ENCODE measurements around the gene FAM174C. TPM values are rescaled to one million over a fixed set of nuclear protein-coding genes. Genes with fewer than 3 reads are reported as not detected.

FAM174C gene
- total RNA-seq, 2 experiments from 2014 or later: 105 to 112 TPM

DNA sequence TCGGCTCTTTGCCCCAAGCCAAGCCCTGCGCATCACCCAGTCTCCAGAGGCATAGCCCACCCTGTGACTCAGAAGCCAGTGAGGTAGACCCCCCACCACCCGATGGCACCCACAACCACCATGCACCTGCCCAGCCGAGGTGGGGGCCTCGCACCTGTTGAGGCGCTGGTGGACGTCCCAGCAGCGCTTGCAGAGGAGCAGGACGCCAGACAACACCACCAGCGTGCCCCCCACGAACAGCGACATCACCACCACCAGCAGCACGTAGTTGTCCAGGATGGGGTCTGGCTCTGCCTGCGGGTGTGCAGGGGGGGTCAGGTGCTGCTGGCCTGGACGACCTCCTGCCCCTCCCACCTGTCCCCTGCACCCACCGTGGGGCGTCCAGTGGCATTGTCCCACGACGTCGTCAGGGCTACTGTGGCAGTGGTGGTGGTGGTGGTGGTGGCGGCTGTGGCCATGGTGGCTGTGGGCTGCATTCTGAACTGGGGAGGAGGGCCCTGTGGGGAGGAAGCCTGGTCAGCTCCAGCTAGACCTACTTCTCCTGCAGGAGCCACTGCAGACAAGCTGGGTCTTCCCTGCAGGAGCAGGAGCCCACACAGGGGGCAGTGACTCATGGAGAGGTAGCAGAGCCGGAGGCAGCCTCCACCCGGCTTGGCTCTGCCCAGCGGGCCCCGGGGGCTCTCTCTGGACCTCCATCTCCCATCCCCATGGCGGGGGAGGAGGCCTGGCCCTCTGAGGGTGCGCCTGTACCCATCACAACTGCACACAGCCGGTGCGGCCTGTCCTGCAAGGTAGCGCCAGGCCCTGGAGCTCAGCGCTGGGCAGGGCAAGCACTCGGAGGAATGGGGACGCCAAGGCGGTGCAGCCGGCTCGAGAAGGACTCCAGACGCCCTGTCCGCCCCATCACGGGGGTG lies 39.4 kb upstream of the FAM174C start:
- ChIA-PET POLR2A (no interaction called here), CTCF (interaction anchor here (1.1 kb wide), 1 partner anchor 122 kb away, joined by 3 read pairs; no protein-coding TSS in a partner anchor)

DNA sequence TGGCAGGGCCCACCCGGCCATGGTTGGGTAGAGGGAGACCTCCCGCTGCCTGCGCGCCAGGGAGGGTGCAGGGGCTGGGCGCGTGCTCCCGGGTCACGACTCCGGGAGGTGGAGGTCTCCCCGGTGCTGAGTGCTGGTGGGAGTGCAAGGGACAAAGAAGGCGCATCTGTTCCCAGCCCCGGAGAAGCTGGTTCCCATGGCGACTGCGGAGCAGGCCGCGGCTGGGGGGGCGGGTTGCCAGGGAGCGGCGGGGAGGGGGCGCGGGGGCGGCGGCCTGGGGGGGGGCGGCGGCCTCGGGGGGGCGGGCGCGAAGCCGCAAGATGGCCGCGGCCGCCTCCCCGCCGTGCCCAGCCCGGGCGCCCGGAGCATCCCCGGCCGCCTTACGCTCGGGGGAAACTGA lies 38.8 kb upstream of the FAM174C start:
- ChIA-PET CTCF (no interaction called here), POLR2A (no interaction called here)

DNA sequence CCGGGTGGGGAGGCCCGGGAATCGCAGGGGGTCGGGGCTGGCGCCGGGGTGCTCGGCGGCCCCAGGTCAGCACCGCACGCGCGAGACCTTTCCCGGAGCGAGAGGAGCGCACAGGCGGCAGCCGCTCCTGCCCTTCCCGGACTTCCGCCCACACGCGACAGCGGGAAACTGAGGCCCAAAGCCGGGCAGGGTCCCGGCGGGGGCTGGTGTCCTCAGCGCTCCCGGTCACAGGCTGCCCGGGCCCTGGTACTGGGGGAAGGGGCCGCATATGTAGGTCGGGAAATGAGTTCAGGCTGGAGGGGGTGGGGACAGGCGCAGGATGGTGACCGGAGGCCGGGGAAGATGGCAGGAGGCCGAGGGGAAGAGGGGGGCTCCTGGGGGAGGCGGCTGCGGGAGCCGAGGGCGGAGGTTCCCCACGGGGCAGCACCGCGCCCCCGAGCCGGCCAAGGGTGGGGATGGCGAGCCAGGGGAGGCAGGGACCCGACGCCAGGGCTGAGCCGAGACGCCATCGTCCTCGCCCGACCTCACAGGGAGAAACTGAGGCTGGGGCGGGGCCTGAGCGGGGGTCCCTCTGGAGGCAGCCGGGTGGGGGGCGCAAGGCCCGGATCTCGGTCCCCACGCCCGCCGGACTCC lies 38.2 kb upstream of the FAM174C start:
- ChIA-PET CTCF (no interaction called here), POLR2A (no interaction called here)

DNA sequence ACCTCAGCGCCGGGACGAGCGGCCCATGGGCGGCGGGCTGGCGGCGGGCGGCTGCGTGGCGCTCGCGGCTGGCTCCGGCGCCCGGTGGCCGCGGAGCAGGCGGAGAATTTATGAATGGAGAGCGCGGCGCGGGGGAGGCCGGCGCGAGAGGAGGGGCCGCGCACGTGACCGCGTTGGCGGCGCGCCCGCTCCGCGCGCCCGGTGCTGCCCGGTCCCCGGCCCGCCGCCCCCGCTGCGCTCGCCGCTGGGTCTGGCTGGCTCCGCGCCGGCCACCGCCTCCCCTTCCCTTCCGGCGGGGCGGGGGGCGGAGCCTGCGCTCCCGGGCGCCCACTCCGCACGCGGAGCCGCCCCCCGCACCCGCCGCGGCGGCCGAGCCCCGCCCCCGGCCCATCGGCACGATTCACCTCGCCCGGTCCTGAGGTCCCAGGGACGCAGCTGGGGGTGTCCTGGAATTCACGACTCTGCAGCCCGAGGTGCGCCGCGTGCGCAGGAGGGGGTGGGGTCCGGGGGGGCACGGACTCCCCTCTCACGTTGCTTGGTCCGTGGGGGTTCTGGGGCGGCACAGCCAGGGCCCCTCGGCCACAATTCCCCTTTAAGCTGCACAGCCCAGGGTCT lies 37.5 kb upstream of the FAM174C start, which contains the start of gene CBARP:
Gene CBARP (minus strand): TSS at position 252 of the 615 bp plus-strand sequence. CDS start 1,905 bp downstream, outside the sequence.
- ChIA-PET CTCF (interaction anchor here (0.6 to 2.0 kb wide), 5 partner anchors 15 to 43 kb away, joined by 3 to 8 read pairs (median 4); no protein-coding TSS in a partner anchor), POLR2A (no interaction called here)

DNA sequence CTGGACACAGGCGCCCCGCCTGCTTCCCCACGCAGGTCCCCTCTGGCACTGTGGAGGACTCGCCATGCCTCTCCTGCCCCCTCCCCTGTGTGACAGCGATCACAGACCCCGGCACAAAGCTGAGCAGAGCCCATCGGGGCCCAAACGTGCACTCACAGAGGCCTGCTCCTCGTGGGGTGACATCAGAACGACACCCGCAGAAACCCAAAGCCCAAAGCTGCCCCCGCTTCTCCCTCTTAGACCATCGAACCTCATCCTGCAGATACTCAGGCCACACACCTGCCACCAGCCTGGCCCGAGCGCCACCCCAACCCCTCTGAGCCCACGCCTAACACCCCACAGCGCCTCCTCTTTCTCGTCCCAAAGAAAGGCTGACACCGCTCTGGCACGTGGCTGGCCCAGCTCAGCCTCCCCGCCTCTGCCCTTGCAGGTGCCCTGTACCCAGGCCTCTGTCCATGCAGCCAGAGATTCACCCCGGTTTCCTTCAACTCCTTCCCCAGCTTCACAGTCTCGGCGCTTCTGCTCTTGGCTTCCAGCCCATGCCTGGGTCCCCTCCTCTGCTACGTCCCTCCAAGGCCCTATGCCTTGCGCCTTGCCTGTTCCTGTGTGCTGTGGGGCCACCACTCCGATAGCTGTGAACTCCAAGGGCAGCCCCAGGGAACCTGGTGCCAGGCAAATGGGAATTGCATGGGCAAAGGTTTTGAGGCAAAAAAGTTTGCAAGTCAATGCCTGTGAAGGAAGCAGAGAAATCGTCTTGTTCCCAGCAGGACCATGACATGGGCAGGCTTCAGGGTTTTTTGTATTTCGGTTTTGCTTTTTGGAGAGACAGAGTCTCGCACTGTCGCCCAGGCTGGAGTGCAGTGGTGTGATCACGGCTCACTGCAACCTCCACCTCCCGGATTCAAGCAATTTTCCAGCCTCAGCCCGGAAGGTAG lies 36.7 kb upstream of the FAM174C start:
- POLR2A ChIA-PET: interaction anchor here (0.6 kb wide), 1 partner anchor 126 kb away, joined by 5 read pairs; no protein-coding TSS in a partner anchor
- CTCF ChIA-PET: interaction anchor here (0.6 to 2.0 kb wide), 9 partner anchors 15 to 314 kb away, joined by 3 to 8 read pairs (median 4); no protein-coding TSS in a partner anchor

DNA sequence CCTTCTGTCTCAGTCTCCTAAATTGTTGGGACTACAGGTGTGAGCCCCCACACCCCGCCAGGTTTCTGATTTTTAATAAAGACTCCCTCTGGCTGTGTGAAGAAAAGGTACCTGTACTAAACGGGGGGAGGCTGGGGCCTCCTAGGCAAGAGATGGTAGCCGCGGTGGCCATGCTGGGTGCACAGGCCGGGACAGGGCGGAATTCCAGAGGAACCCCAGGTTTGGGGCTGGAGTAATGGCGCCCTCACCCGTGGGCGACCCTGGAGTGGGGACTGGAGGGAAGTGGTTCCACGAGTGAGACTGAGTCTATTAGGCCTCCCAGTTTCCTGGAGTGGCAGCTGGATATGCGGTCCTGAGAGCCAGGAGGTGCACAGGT lies 35.9 kb upstream of the FAM174C start:
- ChIA-PET POLR2A (no interaction called here), CTCF (interaction anchor here (0.9 to 2.0 kb wide), 4 partner anchors 27 to 315 kb away, joined by 3 to 8 read pairs (median 4); no protein-coding TSS in a partner anchor)

DNA sequence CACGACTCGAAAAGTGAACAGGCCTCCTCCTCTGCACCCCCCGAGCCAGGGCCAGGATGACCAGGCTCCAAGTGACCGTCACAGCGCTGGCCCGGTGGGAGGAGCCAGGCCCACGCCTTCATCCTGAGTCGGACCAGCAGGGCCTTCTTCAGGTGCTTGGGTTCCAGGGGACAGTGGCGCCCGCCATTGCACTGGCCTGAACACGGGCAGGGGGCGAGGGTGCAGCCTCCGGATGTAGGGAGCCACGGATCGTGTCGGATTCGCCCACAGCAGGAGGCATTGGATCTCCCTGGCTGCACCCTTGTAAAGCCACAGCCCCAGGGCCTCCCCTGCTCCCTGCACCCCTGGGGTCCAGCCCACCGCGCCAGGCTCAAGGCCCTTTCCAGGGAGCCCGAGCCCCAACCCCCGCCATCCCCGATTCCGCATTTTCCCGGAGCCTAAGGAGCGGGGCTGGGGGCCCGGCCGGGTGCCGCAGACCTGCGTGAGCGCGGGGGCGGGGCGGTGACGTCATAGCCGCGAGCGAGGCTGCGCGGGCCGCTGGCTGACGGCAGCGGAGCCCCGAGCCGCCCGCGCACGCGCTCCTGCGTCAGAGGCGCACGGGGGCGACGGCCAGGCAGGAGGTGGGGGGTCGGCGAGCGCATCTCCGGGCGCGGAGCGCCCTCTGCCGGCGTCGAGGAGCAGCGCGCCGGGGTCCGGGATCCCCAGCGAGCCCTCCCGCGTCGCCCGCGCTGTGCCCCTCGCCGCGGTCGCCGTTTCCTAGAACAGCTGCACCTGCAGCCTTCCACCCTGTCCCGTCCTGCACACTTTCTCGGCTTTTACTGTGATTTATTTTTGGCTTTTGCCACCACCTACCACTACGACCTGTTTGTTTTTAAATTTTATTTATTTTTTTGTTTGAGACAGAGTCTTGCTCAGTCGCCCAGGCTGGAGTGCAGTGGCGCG lies 35.3 kb upstream of the FAM174C start:
- ChIA-PET CTCF (interaction anchor here (0.6 to 7.5 kb wide), 11 partner anchors 18 to 315 kb away, joined by 3 to 373 read pairs (median 3); partner anchors contain the start of gene CIRBP), POLR2A (interaction anchor here (0.9 to 1.6 kb wide), 4 partner anchors 29 to 219 kb away, joined by 3 to 15 read pairs (median 5); partner anchors contain the start of genes CIRBP and RNU6-2)

DNA sequence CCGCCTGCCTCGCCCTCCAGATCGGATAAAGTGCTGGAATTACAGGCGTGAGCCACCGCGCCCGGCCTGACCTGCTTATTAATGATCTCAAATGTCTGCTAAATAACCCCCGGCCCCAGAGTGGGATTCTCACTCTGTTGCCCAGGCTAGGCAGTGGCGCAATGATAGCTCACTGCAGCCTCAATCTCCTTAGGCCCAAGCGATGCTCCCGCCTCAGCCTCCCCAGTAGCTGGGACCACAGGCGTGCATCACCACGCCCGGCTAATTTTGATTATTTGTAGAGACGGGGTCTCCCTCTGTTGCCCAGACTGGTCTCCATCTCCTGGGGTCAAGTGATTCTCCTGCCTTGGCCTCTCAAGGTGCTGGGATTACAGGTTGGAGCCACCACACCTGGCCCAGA lies 34.4 kb upstream of the FAM174C start:
- POLR2A ChIA-PET: interaction anchor here (0.9 to 1.6 kb wide), 6 partner anchors 20 to 220 kb away, joined by 3 to 15 read pairs (median 4); partner anchors contain the start of genes CIRBP and RNU6-2
- CTCF ChIA-PET: interaction anchor here (0.6 to 7.5 kb wide), 9 partner anchors 19 to 257 kb away, joined by 3 to 373 read pairs (median 3); partner anchors contain the start of genes CIRBP and WDR18

DNA sequence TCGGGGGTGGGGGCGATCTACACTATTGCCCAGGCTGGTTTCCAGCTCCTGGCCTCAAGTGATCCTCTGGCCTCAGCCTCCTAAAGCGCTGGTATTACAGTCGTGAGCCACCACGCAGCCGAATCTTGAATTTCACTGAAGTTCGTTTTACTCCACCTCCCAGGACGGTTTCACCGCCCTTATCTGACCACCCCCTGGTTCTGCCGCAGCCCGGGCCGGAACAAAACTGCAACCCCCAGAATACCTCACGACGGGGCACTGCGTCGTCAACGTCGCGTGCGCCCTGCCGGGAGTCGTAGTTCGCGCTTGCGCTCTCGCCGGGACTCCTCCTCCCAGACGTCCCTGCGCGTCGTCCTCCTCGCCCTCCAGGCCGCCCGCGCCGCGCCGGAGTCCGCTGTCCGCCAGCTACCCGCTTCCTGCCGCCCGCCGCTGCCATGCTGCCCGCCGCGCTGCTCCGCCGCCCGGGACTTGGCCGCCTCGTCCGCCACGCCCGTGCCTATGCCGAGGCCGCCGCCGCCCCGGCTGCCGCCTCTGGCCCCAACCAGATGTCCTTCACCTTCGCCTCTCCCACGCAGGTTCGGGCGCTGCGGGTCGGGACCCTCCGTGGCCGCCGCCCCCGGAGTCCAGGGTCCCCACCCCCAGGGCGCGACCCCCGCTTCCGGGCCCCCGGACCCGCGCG lies 33.8 kb upstream of the FAM174C start, which contains the start of gene ATP5F1D:
Gene ATP5F1D (plus strand): TSS at position 335 of the 679 bp plus-strand sequence. CDS start 100 bp downstream, at position 435.
- CTCF ChIA-PET: interaction anchor here (0.6 to 7.5 kb wide), 8 partner anchors 19 to 259 kb away, joined by 3 to 373 read pairs (median 4); partner anchors contain the start of genes CIRBP and WDR18
- POLR2A ChIA-PET: interaction anchor here (0.6 to 1.6 kb wide), 8 partner anchors 10 to 317 kb away, joined by 3 to 15 read pairs (median 4); partner anchors contain the start of genes CIRBP and RNU6-2

DNA sequence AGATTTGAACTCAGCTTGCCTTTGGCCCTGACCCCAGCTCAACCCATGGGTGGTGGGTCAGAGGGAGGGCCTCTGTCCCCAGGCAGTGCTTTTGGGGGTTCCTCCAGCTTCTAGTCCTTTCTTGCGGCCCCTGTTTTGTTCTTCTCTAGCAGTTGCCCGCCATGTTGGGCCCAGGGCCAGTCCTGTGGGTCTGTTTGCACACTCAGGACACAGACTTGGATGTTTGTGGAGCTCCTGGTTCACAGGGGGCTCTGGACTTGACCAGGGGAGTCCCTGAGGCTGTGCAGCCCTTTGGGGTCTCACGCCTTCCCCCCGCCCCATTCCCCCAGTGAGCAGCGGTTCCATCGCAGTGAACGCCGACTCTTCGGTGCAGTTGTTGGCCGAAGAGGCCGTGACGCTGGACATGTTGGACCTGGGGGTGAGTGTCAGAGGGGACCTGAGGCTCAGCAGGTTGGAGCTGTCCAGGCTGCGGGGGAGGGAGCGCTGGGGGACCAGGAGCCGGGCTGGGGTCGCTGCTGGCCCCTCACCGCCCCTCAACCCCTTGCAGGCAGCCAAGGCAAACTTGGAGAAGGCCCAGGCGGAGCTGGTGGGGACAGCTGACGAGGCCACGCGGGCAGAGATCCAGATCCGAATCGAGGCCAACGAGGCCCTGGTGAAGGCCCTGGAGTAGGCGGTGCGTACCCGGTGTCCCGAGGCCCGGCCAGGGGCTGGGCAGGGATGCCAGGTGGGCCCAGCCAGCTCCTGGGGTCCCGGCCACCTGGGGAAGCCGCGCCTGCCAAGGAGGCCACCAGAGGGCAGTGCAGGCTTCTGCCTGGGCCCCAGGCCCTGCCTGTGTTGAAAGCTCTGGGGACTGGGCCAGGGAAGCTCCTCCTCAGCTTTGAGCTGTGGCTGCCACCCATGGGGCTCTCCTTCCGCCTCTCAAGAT lies 31.3 kb upstream of the FAM174C start:
- ChIA-PET CTCF (interaction anchor here (0.6 to 7.5 kb wide), 37 partner anchors 12 to 328 kb away, joined by 3 to 373 read pairs (median 4); partner anchors contain the start of genes CIRBP, FAM174C and WDR18), POLR2A (interaction anchor here (1.1 to 3.3 kb wide), 7 partner anchors 9 to 260 kb away, joined by 4 to 47 read pairs (median 5); partner anchors contain the start of genes CIRBP and WDR18)

DNA sequence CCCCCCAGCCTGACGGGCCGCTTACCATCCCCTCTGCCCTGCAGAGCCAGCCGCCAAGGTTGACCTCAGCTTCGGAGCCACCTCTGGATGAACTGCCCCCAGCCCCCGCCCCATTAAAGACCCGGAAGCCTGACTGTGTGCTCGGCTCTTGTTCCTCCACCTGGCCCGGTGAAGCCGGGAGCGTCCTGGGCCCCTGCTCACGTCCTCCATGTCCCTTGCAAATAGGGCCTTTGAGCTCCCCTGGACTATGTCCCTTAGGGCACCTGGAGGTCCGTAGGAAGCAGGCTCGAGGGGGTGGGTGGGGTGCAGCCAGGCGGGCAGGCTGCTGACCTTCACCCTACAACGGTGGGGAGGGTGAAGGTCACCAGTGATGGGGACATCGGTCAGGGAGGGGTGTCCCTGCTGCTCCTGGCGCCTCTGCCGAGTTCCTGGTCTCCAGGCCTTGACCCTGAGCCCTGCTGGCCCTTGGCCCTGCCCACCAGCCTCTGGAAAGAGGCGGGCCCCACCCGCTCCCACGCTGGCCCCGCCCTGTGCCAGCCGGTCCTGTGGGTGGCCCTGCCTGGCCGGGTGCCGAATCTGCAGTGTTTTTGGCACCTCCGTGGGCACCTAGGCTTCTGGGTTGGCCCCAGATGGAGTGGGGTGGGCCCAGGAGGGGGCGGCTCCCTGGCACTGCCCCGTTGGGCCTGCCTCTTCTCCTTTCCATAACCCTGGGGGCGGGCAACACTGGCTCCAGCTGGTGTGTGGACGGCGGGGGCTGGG lies 30.5 kb upstream of the FAM174C start:
- ChIA-PET CTCF (interaction anchor here (0.6 to 7.5 kb wide), 32 partner anchors 16 to 329 kb away, joined by 3 to 373 read pairs (median 4); partner anchors contain the start of genes CIRBP, FAM174C and WDR18), POLR2A (interaction anchor here (0.6 to 3.3 kb wide), 8 partner anchors 8 to 261 kb away, joined by 3 to 47 read pairs (median 5); partner anchors contain the start of genes CIRBP and WDR18)

DNA sequence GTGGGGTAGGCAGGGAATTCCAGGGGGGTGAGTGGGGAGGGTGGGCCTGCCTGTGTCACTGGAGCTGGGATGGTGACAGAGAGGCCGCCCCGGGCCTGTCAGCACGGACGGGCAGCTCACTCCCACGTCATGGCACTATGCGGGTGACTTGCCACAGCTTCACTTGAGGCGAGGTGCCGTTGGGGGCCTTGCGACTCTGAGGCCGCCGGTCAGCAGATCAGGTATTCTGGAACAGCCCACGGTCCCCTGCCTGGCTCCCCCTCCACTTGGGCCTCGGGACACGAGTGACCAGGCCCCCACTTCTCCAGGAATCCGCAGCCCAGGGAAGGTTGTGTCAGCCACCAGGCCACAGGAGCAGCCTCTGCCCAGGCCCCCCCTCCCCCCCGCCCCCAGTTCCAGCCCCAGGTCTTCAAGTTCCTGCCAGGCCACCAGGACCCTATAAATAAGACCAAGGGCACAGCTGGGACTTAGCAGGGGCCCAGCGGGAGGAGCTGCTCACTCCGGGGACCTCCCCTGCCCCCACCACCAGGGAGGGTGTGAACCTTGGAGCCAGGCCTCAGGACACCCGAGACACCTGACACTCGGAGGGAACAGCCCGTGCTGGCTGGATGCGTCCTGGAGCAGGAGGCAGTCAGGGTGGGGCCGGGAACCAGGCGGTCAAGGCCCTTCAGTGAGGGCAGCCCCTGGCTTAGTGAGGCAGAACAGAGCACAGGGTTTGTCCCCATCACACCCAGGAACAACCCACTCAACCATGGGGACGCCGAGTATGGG lies 29.7 kb upstream of the FAM174C start:
- ChIA-PET CTCF (interaction anchor here (1.8 to 7.5 kb wide), 4 partner anchors 16 to 219 kb away, joined by 4 to 373 read pairs (median 18); partner anchors contain the start of gene CIRBP), POLR2A (interaction anchor here (0.6 to 3.3 kb wide), 3 partner anchors 16 to 232 kb away, joined by 3 to 38 read pairs (median 4); partner anchors contain the start of gene CIRBP)
